Right renal pelvis (tissue), 4 donors: ENCODE measurements around the gene OSR1. TPM values are rescaled to one million over a fixed set of nuclear protein-coding genes. Genes with fewer than 3 reads are reported as not detected.
A peak's percentile ranks its signal among the peaks of the same experiment; 100 is the strongest.
"Not testable (repeated sequence)": the region's sequence is repeated elsewhere in the genome, so short reads cannot be mapped to it uniquely, and the experiment has no call there.

Source experiments
- DNase-seq, 4 donors: peaks; one replicate each; pipeline ENCODE4 v3.0.0-alpha.2; 2013; ENCODE audit warnings: low read depth in 4 of 4, low spot score in 3 of 4, missing footprints in 1 of 4
- polyA plus RNA-seq, 4 donors: library from polyadenylated mRNA; unstranded; fragments of 120-200 nt; gene quantifications; one replicate each; pipeline ENCODE4 v1.2.1, GENCODE V29; 2013; ENCODE audit not compliant: insufficient read length in 4 of 4

OSR1 gene
- 10 to 100 TPM in 1 of 4 donors, 1 to 10 TPM in 3; 4.7 to 10.9 (median 6.7) TPM for polyA plus RNA-seq

GRCh38 chr2:19358242-19359020, at the start of gene OSR1:
TSS of gene OSR1 (minus strand) at chr2:19358623. CDS start at chr2:19353805, 4,818 bp downstream.
- peak in 1 of 4 donors; percentile 55 for DNase-seq

- no peak for DNase-seq
Measured at GRCh38 chr2:19403785-19404184, 45.4 kb upstream of the OSR1 start.

- DNase-seq = no peak
Measured at GRCh38 chr2:19392191-19392590, 33.8 kb upstream of the OSR1 start.

GRCh38 chr2:19389469-19389868, 31.0 kb upstream of the OSR1 start:
- not testable (repeated sequence) for DNase-seq

GRCh38 chr2:19380532-19380931, 22.1 kb upstream of the OSR1 start:
- DNase-seq = no peak

GRCh38 chr2:19378939-19379338, 20.5 kb upstream of the OSR1 start:
- DNase-seq = no peak

GRCh38 chr2:19377717-19378116, 19.3 kb upstream of the OSR1 start:
- DNase-seq = no peak

- DNase-seq = no peak
Measured at GRCh38 chr2:19373352-19373751, 14.9 kb upstream of the OSR1 start.

- no peak for DNase-seq
Measured at GRCh38 chr2:19371996-19372582, 13.7 kb upstream of the OSR1 start.

GRCh38 chr2:19369341-19369955, 11.0 kb upstream of the OSR1 start:
- DNase-seq = no peak

GRCh38 chr2:19368760-19369159, 10.3 kb upstream of the OSR1 start:
- DNase-seq = no peak

GRCh38 chr2:19367326-19367725, 8.9 kb upstream of the OSR1 start:
- no peak for DNase-seq

- no peak for DNase-seq
Measured at GRCh38 chr2:19365126-19365525, 6.7 kb upstream of the OSR1 start.

GRCh38 chr2:19364014-19364413, 5.6 kb upstream of the OSR1 start:
- DNase-seq = no peak

GRCh38 chr2:19363474-19363778, 5.0 kb upstream of the OSR1 start:
- no peak for DNase-seq

GRCh38 chr2:19362755-19363473, 4.5 kb upstream of the OSR1 start:
- peak; percentile 84 to 89 (median 86) for DNase-seq

- peak in 1 of 4 donors; percentile 51 for DNase-seq
Measured at GRCh38 chr2:19362094-19362754, 3.8 kb upstream of the OSR1 start.

GRCh38 chr2:19361325-19361990, 3.0 kb upstream of the OSR1 start:
- DNase-seq = peak in 1 of 4 donors; percentile 48

GRCh38 chr2:19360966-19361321, 2.5 kb upstream of the OSR1 start:
- no peak for DNase-seq

GRCh38 chr2:19360266-19360965, 2.0 kb upstream of the OSR1 start:
- DNase-seq = no peak
